GM12874 (cell line): ENCODE results near the gene WFDC5.

ENCODE experiments used
- TF ChIP-seq, protein P1 (sequence below): IDR thresholded peaks from 2 replicates; pipeline ENCODE4 v1.5.1; 2011; ENCODE audit warnings: low read depth, mild to moderate bottlenecking, control low read depth, low read length, moderate library complexity; ENCODE audit not compliant: insufficient read depth

The WFDC5 gene

DNA sequence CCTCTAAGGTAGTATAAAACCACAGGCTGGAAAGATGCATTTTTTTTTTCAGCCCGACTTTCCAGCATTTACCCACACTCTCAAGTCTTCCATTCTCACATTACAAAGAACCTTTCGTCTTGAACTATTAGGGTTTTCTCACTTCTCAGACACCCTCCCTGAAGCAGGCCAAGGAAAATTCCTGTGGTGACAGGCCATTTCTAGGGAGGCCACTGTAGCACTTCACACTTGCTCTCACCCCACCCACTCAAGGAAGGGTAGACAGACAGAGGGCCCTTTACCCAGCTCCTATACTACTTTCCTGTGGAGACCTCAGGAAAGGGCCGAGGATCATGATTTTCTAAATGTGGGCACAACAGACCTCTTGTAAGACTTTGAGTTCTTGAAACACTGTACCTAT, 41.8 kb downstream of the WFDC5 start:
- TF ChIP-seq, protein P1, sequence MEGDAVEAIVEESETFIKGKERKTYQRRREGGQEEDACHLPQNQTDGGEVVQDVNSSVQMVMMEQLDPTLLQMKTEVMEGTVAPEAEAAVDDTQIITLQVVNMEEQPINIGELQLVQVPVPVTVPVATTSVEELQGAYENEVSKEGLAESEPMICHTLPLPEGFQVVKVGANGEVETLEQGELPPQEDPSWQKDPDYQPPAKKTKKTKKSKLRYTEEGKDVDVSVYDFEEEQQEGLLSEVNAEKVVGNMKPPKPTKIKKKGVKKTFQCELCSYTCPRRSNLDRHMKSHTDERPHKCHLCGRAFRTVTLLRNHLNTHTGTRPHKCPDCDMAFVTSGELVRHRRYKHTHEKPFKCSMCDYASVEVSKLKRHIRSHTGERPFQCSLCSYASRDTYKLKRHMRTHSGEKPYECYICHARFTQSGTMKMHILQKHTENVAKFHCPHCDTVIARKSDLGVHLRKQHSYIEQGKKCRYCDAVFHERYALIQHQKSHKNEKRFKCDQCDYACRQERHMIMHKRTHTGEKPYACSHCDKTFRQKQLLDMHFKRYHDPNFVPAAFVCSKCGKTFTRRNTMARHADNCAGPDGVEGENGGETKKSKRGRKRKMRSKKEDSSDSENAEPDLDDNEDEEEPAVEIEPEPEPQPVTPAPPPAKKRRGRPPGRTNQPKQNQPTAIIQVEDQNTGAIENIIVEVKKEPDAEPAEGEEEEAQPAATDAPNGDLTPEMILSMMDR, result no peak

DNA sequence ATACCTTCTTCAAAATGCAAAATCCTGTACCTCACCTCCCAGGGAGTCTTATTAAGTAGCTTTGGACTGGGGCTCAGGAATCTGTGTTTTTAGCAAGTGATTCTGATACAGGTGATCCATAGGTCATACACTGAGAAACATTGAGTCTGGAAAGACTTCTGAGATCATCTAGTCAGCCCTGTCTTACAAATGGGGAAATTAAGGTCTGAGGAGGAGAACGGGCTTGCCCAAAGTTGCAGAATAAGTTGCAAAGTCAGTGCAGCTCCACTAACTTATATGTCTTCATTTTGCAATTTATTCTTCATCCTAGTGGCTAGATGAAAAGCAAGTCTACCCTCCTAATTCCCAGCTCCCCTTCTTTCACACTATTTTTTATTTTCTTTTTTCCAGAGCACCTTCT, 42.9 kb downstream of the WFDC5 start:
- TF ChIP-seq, protein P1, result no peak

DNA sequence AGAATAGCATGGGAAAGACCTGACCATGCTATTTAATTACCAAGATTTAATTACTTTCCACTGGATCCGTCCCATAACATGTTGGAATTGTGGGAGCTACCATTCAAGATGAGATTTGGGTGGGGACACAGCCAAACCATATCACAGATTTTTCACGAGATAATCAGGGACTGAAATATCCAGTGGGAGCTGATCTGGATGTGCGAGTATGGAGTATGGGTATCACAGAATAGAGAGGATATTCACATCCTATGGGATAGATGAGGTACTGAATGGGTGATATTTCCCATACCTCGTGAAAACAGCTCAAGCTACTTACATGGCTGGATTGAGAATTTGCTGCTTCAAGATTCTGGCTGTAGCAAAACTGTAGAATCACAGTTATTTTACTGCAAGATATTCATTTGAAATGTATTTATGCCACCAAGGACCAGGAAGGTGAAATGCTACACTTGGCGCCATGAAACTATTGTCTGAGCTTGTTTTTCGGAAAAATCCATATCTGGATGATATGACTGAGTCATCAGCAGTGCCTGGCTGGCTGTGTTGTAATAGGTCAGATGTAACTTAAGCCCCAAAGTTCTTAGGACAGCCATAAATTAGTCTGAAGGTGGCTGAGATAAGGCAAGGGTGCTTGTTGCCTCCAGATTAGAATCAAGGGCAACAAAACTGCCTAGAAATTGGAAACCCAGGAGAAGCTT, 43.9 kb downstream of the WFDC5 start:
- TF ChIP-seq, protein P1, result no peak

DNA sequence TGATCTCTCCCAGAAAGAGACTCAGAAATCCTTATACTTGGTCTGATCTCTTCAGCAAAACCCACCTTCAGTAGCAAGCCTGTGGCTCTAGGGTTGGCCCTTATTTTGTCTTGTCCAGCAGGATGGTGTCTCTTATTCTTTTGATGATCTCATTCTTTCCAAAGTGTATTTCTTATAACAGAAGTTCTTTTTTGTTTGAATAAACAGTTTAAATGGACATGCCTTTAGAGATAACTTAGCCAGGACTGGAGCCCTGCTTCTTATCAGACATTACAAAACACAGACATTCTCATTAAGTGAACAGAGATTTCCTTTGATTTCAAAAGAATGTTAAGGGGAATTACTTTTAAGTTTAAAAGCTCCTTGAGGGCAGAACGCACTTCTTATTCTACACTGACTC, 45.7 kb downstream of the WFDC5 start:
- TF ChIP-seq, protein P1, result no peak

DNA sequence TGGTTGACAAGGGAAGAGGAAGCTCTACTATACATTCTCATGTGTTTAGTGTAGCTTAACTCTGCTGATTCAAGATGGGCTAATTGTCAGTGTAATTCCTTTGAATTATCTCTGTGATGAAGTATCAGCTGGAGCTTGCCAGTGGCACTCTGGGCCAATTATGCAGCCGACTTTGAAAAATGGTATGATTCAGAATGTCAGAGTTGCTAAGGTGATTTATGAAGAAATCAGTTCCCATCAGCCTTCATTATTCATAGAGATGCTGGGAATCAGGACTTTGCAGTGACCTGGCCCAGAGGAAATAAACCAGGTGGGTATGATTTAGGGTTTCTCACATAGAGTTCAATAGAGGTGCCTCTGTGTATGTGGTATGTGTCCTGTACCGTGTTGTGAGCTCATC, 47.4 kb downstream of the WFDC5 start:
- TF ChIP-seq, protein P1, result no peak

DNA sequence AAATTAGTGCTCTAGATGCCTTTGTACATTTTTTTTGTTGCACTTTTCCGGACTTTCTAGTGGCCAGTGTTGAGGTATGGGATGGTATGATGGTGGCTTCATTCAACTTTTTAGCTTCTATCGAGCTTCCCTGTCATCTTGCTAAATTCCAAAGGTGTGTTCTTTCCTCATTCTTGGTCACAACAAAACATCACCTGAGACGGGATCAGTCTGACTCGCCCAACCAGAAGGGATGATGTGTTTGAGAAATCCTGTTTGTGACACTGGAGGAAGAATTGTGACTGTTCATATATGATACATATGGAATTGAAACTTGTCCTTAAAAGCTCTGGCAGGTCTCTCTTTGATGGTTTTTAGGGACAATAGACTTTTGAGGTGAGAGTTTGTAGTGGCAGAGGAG, 47.9 kb downstream of the WFDC5 start:
- TF ChIP-seq, protein P1, result no peak

DNA sequence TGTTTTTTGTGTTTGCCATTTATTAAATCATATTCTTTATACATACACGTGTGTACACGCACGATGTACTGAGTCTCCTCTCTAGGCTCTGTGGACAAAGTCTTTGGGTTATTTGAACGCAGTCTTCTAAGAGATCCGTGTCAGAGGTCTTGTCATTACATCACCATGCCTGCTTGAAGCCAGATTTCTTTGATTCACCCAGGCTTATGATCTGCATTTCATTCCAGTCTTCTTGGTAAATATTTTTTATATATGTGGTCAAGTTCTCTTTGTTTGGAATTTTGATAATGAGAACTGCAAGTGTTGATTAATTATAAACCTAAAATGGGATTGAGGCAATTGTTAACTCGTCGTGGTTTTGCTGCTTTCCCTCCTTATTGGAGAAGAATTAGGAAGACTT, 48.6 kb downstream of the WFDC5 start:
- TF ChIP-seq, protein P1, result no peak
